Esophagus muscularis mucosa (tissue), 4 donors: ENCODE results near the gene ELOVL2.

Experiments used
- EP300 ChIP-seq: sonication (generic); formaldehyde crosslinking; IDR thresholded peaks from one replicate; pipeline ENCODE4 v1.6.1; 2017; ENCODE audit warnings: antibody characterized with exemption
- POLR2A ChIP-seq: fragments of 450-650 bp; IDR thresholded peaks from one replicate; pipeline ENCODE4 v1.6.1; 2017; ENCODE audit warnings: antibody characterized with exemption, moderate library complexity, mild to moderate bottlenecking, low read depth
- TF ChIP-seq, protein P1 (sequence below), 3 experiments: fragments of 200-600 bp in 2 of 3; fragments of 450-650 bp in 1 of 3; sonication (generic) in 2 of 3; IDR thresholded peaks; one replicate each; pipeline ENCODE4 v1.5.1; 2017 to 2019; ENCODE audit warnings: antibody characterized with exemption in 3 of 3, mild to moderate bottlenecking in 2 of 3, moderate library complexity in 1 of 3

DNA sequence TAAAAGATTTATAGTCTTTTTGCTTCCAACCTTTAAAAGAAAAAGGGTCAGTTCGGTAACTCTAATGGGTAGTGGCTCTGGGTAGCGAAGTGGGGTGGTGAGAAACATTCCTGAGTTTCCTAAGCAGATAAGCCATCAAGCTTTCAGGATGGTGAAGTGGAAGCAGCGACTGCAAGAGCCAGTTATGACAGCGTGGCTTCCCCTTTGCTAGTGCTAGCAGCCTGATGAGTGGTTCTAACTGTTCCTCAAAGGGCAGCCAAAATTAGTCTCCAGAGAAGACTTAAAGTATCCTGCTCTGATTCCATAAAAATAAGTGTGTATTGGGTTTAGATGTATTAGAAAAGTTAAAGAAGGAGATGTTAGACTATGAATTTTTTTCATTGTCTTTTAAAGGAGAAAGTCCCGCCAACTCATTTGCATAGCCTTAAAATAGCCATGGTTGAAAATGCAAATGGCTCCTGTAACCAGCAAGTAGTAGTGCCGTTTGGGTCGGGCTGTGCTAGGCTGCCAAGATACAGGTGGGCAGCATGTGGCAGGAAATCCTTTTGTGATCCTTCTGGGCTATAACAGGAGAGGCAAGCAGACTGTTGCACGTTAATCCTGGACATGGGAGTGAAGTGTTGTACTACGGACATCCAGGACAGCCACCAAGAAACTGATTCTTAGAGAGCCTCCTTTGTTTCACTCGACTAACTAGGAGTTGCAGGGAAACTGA lies 18.0 kb downstream of the ELOVL2 start:
- TF ChIP-seq POLR2A (no peak), EP300 (no peak)
- TF ChIP-seq, protein P1, sequence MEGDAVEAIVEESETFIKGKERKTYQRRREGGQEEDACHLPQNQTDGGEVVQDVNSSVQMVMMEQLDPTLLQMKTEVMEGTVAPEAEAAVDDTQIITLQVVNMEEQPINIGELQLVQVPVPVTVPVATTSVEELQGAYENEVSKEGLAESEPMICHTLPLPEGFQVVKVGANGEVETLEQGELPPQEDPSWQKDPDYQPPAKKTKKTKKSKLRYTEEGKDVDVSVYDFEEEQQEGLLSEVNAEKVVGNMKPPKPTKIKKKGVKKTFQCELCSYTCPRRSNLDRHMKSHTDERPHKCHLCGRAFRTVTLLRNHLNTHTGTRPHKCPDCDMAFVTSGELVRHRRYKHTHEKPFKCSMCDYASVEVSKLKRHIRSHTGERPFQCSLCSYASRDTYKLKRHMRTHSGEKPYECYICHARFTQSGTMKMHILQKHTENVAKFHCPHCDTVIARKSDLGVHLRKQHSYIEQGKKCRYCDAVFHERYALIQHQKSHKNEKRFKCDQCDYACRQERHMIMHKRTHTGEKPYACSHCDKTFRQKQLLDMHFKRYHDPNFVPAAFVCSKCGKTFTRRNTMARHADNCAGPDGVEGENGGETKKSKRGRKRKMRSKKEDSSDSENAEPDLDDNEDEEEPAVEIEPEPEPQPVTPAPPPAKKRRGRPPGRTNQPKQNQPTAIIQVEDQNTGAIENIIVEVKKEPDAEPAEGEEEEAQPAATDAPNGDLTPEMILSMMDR (IDR thresholded peaks at IDR 0.05) = no peak
